B cell (primary cell): Measurements from ENCODE around the gene CAPN14. TPM values are rescaled to one million over a fixed set of nuclear protein-coding genes. Genes with fewer than 3 reads are reported as not detected.

Experiments used
- ATAC-seq: fragments of 200-7000 bp; cut with Tn5 transposase; one replicate; pipeline ENCODE4 v1.10.0; 2021; ENCODE audit warnings: low read depth, mild to moderate bottlenecking, moderate number of reproducible peaks, moderate library complexity
- CTCF ChIA-PET: fragments of 350-600 bp; sonication (Branson Sonifier 250); formaldehyde crosslinking; loops from one replicate; lab custom pipeline; 2021; ENCODE audit warnings: antibody characterized with exemption, inconsistent platforms; lab: Charles Lee
- POLR2A ChIA-PET: fragments of 350-600 bp; sonication (Branson Sonifier 250); formaldehyde crosslinking; loops from one replicate; lab custom pipeline; 2021; ENCODE audit warnings: antibody characterized with exemption; lab: Charles Lee
- DNase-seq: peaks from one replicate; pipeline ENCODE4 v3.0.0; 2013
- H2AFZ ChIP-seq: 2 replicates; pipeline ENCODE4 v1.6.1; 2012; ENCODE audit warnings: mild to moderate bottlenecking, low read depth, low read length; ENCODE audit not compliant: insufficient read depth, poor library complexity, severe bottlenecking
- H3K27ac ChIP-seq, 2 donors: 1 replicate in 1 of 2; 2 replicates in 1 of 2; pipeline ENCODE4 v1.5.1; 2012 to 2013; ENCODE audit warnings: low read length in 2 of 2, mild to moderate bottlenecking in 2 of 2, moderate library complexity in 1 of 2
- H3K27me3 ChIP-seq, 4 experiments: fragments of 200-600 bp in 1 of 4; sonication (generic) in 1 of 4; replicated peaks in 1 of 4; 1 replicate in 2 of 4; 2 replicates in 2 of 4; pipeline versions ENCODE4 v1.6.1 to v1.7.0; 2013 to 2016; ENCODE audit warnings: low read length in 3 of 4, mild to moderate bottlenecking in 2 of 4, mixed read lengths in 1 of 4, moderate library complexity in 1 of 4; ENCODE audit not compliant: insufficient read depth in 4 of 4, control insufficient read depth in 3 of 4; ENCODE audit errors: control extremely low read depth in 1 of 4
- H3K36me3 ChIP-seq, 2 experiments: replicated peaks in 1 of 2; 1 replicate in 1 of 2; 2 replicates in 1 of 2; pipeline versions ENCODE4 v1.6.1 to v1.7.1; 2013; ENCODE audit warnings: low read length in 1 of 2; ENCODE audit not compliant: insufficient read depth in 2 of 2, control insufficient read depth in 1 of 2; ENCODE audit errors: control extremely low read depth in 1 of 2, extremely low read depth in 1 of 2
- H3K4me1 ChIP-seq, 2 donors: fragments of 200-600 bp in 1 of 2; sonication (generic) in 1 of 2; 1 replicate in 1 of 2; 2 replicates in 1 of 2; pipeline versions ENCODE4 v1.5.1 to v1.6.1; 2013 to 2017; ENCODE audit warnings: low read length in 2 of 2; ENCODE audit not compliant: control insufficient read depth in 2 of 2, insufficient read depth in 2 of 2
- H3K4me2 ChIP-seq: replicated peaks from 2 replicates; pipeline ENCODE3; 2012; ENCODE audit warnings: mild to moderate bottlenecking, low read depth, low read length; ENCODE audit not compliant: poor library complexity, severe bottlenecking
- H3K4me3 ChIP-seq, 5 experiments: fragments of 200-600 bp in 1 of 5; sonication (generic) in 1 of 5; 1 replicate in 3 of 5; 2 replicates in 2 of 5; pipeline versions ENCODE4 v1.5.1 to v1.7.0; 2011 to 2016; ENCODE audit warnings: low read length in 4 of 5, mild to moderate bottlenecking in 4 of 5, low read depth in 2 of 5, control low read depth in 1 of 5, moderate library complexity in 1 of 5; ENCODE audit not compliant: insufficient read depth in 1 of 5; ENCODE audit errors: control extremely low read depth in 1 of 5, extremely low read depth in 1 of 5
- H3K79me2 ChIP-seq: fragments of 200-600 bp; sonication (generic); one replicate; pipeline ENCODE4 v1.6.0; 2016; ENCODE audit warnings: low read length; ENCODE audit not compliant: control insufficient read depth, insufficient read depth
- H3K9ac ChIP-seq: fragments of 200-600 bp; sonication (generic); 2 replicates; pipeline ENCODE4 v1.6.1; 2017; ENCODE audit warnings: mild to moderate bottlenecking, low read length, moderate library complexity
- H3K9me3 ChIP-seq, 3 donors: one replicate each; pipeline versions ENCODE4 v1.6.1 to v1.7.1; 2013; ENCODE audit warnings: low read length in 2 of 3; ENCODE audit not compliant: control insufficient read depth in 2 of 3, insufficient read depth in 1 of 3; ENCODE audit errors: control extremely low read depth in 1 of 3
- H4K20me1 ChIP-seq: 2 replicates; pipeline ENCODE4 v1.6.0; 2012; ENCODE audit warnings: mild to moderate bottlenecking, low read length; ENCODE audit not compliant: insufficient read depth, control insufficient read depth, poor library complexity, severe bottlenecking
- H3K27ac Mint-ChIP-seq: one replicate; pipeline ENCODE4 v1.8.0; 2021; ENCODE audit warnings: mixed read lengths
- H3K27me3 Mint-ChIP-seq: one replicate; pipeline ENCODE4 v1.8.0; 2021; ENCODE audit warnings: mixed read lengths
- H3K4me1 Mint-ChIP-seq: one replicate; pipeline ENCODE4 v1.8.0; 2021; ENCODE audit warnings: mixed read lengths
- H3K4me3 Mint-ChIP-seq: one replicate; pipeline ENCODE4 v1.8.0; 2021; ENCODE audit warnings: mixed read lengths
- H3K9me3 Mint-ChIP-seq: one replicate; pipeline ENCODE4 v1.8.0; 2022; ENCODE audit warnings: mixed read lengths; ENCODE audit not compliant: insufficient read depth
- CTCF ChIP-seq: fragments of 200-600 bp; IDR thresholded peaks from one replicate; pipeline ENCODE4 v1.8.0; 2022; ENCODE audit warnings: antibody characterized with exemption, mild to moderate bottlenecking
- EZH2 ChIP-seq: IDR thresholded peaks from 2 replicates; pipeline ENCODE4 v1.6.1; 2012; ENCODE audit warnings: borderline replicate concordance, low read depth, mild to moderate bottlenecking, moderate library complexity, low read length; ENCODE audit not compliant: insufficient read depth, poor library complexity, severe bottlenecking
- WGBS: methylation state at CpG from one replicate; pipeline ENCODE4 v1.1.5; 2013; ENCODE audit warnings: missing lambda C conversion rate; ENCODE audit not compliant: insufficient coverage; 5-methylcytosine and 5-hydroxymethylcytosine counted together
- intact Hi-C: fragments of 100-400 bp; cut with micrococcal nuclease; formaldehyde crosslinking; loops from one replicate; pipeline ENCODE4 v1.10.0; 2022
- polyA plus RNA-seq: library from polyadenylated mRNA; depleted of rRNA; stranded (reverse); fragments of >200 nt; gene quantifications from 2 replicates; pipeline ENCODE4 v1.2.3, GENCODE V29; 2012
- total RNA-seq, 2 donors: library from RNA; stranded (reverse); fragments of 120-200 nt in 1 of 2; gene quantifications; 1 replicate in 1 of 2; 2 replicates in 1 of 2; pipeline versions ENCODE4 v1.2.3 to v1.2.4, GENCODE V29; 2013 to 2022

CAPN14 gene
- total and polyA plus RNA-seq, 2 donors (not counting 1 experiment from before 2014, with no cell fraction given): 2.5 to 7.8 TPM

DNA sequence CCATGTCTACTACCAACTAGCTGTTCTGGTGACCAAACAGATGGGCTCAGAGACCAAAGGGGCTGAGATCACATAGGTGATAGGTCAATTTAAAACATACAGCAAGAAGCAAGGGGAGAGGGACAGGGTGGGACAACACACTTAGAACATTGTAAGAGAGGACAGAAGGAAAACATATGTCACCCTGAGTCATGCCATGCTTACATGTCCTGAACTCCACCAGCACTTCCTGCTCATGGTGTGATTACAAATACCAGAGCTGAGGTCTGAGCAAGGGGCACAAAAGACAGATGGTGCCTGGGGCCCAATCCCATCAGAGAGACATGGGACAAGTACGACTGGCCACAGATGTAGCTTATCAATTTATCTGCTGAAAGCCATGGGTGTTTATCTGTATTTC lies 50.4 kb downstream of the CAPN14 start:
- DNase-seq: no peak
- WGBS: 100% methylated on average over 1 of the region's 1 CpG
- Histone ChIP-seq H4K20me1 (no peaks in the 10 kb centered on the region), H2AFZ (no peak overlapping the region), H3K4me3 (no peak overlapping the region), H3K9me3 (no peaks in the 10 kb centered on the region), H3K27ac (no peak overlapping the region), H3K79me2 (no peaks in the 10 kb centered on the region), H3K27me3 (no peaks in the 10 kb centered on the region), H3K9ac (no peak overlapping the region), H3K4me2 (no peak overlapping the region), H3K4me1 (peaks cover 13 to 18% of the 10 kb centered on the region in 2 donors), H3K36me3 (no peaks in the 10 kb centered on the region)
- ChIA-PET CTCF (interaction anchor here (0.7 to 5.9 kb wide), 10 partner anchors 10 to 1002 kb away, joined by 3 to 115 read pairs (median 4); partner anchors contain the start of gene GALNT14), POLR2A (no interaction called here)
- TF ChIP-seq EZH2 (no peak), CTCF (no peak)
- Mint-ChIP-seq H3K27ac (no peak overlapping the region), H3K4me3 (no peak overlapping the region), H3K9me3 (no peaks in the 10 kb centered on the region), H3K27me3 (peaks cover 6% of the 10 kb centered on the region), H3K4me1 (peaks cover 31% of the 10 kb centered on the region)
- intact Hi-C loops: no loop called here
- ATAC-seq: no peak

DNA sequence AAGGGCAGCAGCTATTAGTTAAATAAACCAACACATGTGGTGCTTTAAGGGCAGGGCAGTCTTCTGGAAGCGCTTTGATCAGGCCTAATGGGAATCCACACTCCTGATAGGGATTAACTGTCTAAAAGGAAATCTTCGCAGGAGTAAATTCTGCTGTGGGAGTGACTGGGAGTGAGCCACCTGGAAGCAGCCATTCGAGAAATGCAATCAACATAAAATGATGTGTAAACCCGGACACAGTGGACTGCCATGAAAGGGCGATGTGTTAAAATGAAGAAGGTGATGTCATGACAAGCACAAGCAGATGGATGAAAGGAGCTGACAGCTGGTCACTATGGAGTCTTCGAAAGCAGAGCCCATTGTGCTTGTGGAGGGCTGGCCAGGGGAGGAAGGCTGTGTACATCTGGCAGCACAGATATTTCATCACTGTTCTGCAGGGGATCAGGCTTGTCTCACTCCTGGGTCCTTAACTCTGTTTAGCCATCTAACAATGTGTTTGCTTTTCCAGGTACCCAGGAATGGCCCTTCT lies 54.2 kb downstream of the CAPN14 start:
- no peak for DNase-seq
- H3K27ac Mint-ChIP-seq: no peak overlapping the region
- ChIA-PET POLR2A (no interaction called here), CTCF (interaction anchor here (1.1 to 2.7 kb wide), 3 partner anchors 8 to 171 kb away, joined by 3 to 9 read pairs (median 7); partner anchors contain the start of gene GALNT14)
- Histone ChIP-seq H3K4me2 (no peak overlapping the region), H3K79me2 (no peaks in the 10 kb centered on the region), H3K27me3 (no peaks in the 10 kb centered on the region), H2AFZ (no peak overlapping the region), H3K27ac (no peak overlapping the region), H3K4me1 (peaks cover 6 to 9% of the 10 kb centered on the region in 2 donors), H3K4me3 (no peak overlapping the region), H3K36me3 (no peaks in the 10 kb centered on the region), H3K9me3 (no peaks in the 10 kb centered on the region), H4K20me1 (no peaks in the 10 kb centered on the region), H3K9ac (no peak overlapping the region)
- H3K4me3 Mint-ChIP-seq: no peak overlapping the region
- WGBS: 92% methylated on average over 6 of the region's 6 CpGs
- no peak for TF ChIP-seq CTCF
- no peak for TF ChIP-seq EZH2
- intact Hi-C loops: no loop called here
- H3K4me1 Mint-ChIP-seq: peaks cover 15% of the 10 kb centered on the region
- H3K27me3 Mint-ChIP-seq: peaks cover 6% of the 10 kb centered on the region
- H3K9me3 Mint-ChIP-seq: no peaks in the 10 kb centered on the region
- no peak for ATAC-seq
